Renal cortex interstitium (tissue), 15 donors: ENCODE data around the gene ZCCHC8. TPM values are rescaled to one million over a fixed set of nuclear protein-coding genes. Genes with fewer than 3 reads are reported as not detected.

Experiments used
- DNase-seq, 11 donors: peaks; one replicate each; pipeline ENCODE4 v3.0.0-alpha.2; 2013; ENCODE audit warnings: low read depth in 9 of 11, low spot score in 4 of 11; ENCODE audit errors: extremely low read depth in 1 of 11
- long read RNA-seq, 16 experiments: transcript quantifications; one replicate each; lab custom pipeline, GENCODE V29; 2026
- polyA plus RNA-seq, 3 donors: library from polyadenylated mRNA; unstranded; fragments of 120-200 nt; gene quantifications; one replicate each; pipeline ENCODE4 v1.2.1, GENCODE V29; 2013; ENCODE audit not compliant: insufficient read length in 3 of 3

ZCCHC8 gene
- polyA plus RNA-seq: 10 to 100 TPM; 37.6 to 48.8 (median 39.7) TPM
- long read RNA-seq, donor 1: 0 reads
- long read RNA-seq, donor 2, partial matches to known transcripts: 0 of 3 reads
- long read RNA-seq, donor 2, other reads (novel, unspliced or antisense): 0 of 3 reads
- long read RNA-seq, donor 3, partial matches to known transcripts: 0 of 9 reads
- long read RNA-seq, donor 3, other reads (novel, unspliced or antisense): 8 of 9 reads
- long read RNA-seq, donor 4, partial matches to known transcripts: 0 of 5 reads
- long read RNA-seq, donor 4, other reads (novel, unspliced or antisense): 5 of 5 reads
- long read RNA-seq, donor 5: 0 reads
- long read RNA-seq, donor 6, partial matches to known transcripts: 15 of 16 reads
- long read RNA-seq, donor 6, other reads (novel, unspliced or antisense): 0 of 16 reads
- long read RNA-seq, donor 7: 0 reads
- long read RNA-seq, donor 8, partial matches to known transcripts: 30 of 32 reads
- long read RNA-seq, donor 8, other reads (novel, unspliced or antisense): 0 of 32 reads
- long read RNA-seq, donor 9: 0 reads
- long read RNA-seq, donor 10, partial matches to known transcripts: 0 of 1 reads
- long read RNA-seq, donor 10, other reads (novel, unspliced or antisense): 0 of 1 reads
- long read RNA-seq, donor 11, partial matches to known transcripts: 0 of 1 reads
- long read RNA-seq, donor 11, other reads (novel, unspliced or antisense): 0 of 1 reads
- long read RNA-seq, donor 12: 0 reads
- long read RNA-seq, donor 13: 0 reads
- long read RNA-seq, donor 14: 0 reads
- long read RNA-seq, donor 15, partial matches to known transcripts: 0 of 1 reads
- long read RNA-seq, donor 15, other reads (novel, unspliced or antisense): 0 of 1 reads
- long read RNA-seq, donor 16, transcript ZCCHC8-203 (3 exons, 1,829 nt): major isoform, 5 of 7 reads
- long read RNA-seq, donor 16, partial matches to known transcripts: 0 of 7 reads
- long read RNA-seq, donor 16, other reads (novel, unspliced or antisense): 0 of 7 reads

- DNase-seq: peak; percentile 90 to 98 (median 96)
These were observed at the start of gene ZCCHC8 for GRCh38 chr12:122500685-122501488. Gene ZCCHC8, minus strand, starts transcription at chr12:122500932. Its CDS starts 92 bp downstream, at chr12:122500840.

- DNase-seq: no peak
These were observed 46.6 kb upstream of the ZCCHC8 start for GRCh38 chr12:122547330-122547729.

GRCh38 chr12:122545855-122546254, 45.1 kb upstream of the ZCCHC8 start:
- DNase-seq: no peak

- no peak for DNase-seq
These were observed 43.8 kb upstream of the ZCCHC8 start for GRCh38 chr12:122544537-122544936.

- DNase-seq: no peak
These were observed 37.8 kb upstream of the ZCCHC8 start for GRCh38 chr12:122538496-122538895.

GRCh38 chr12:122537021-122537420, 36.3 kb upstream of the ZCCHC8 start:
- DNase-seq: no peak

GRCh38 chr12:122533856-122534255, 33.1 kb upstream of the ZCCHC8 start:
- DNase-seq: no peak

- no peak for DNase-seq
These were observed 28.3 kb upstream of the ZCCHC8 start for GRCh38 chr12:122528992-122529391.

GRCh38 chr12:122528582-122528981, 27.9 kb upstream of the ZCCHC8 start:
- DNase-seq: no peak

- no peak for DNase-seq
These were observed 26.8 kb upstream of the ZCCHC8 start for GRCh38 chr12:122527478-122527944.

GRCh38 chr12:122526683-122527477, 26.1 kb upstream of the ZCCHC8 start, which contains the start of the genes KNTC1 and RSRC2:
Gene KNTC1, plus strand, starts transcription at chr12:122527249. Its CDS starts 2,815 bp downstream, at chr12:122530064.
Gene RSRC2, minus strand, starts transcription at chr12:122526936. Its CDS starts 83 bp downstream, at chr12:122526853.
- peak; percentile 98 to 100 (median 99) for DNase-seq

- DNase-seq: no peak
These were observed 23.4 kb upstream of the ZCCHC8 start for GRCh38 chr12:122523846-122524718.

- DNase-seq: no peak
These were observed 22.5 kb upstream of the ZCCHC8 start for GRCh38 chr12:122523280-122523679.

- DNase-seq: no peak
These were observed 19.9 kb upstream of the ZCCHC8 start for GRCh38 chr12:122520676-122521075.

- no peak for DNase-seq
These were observed 18.7 kb upstream of the ZCCHC8 start for GRCh38 chr12:122519418-122519817.

- DNase-seq: no peak
These were observed 18.2 kb upstream of the ZCCHC8 start for GRCh38 chr12:122518908-122519307.

GRCh38 chr12:122517877-122518276, 17.1 kb upstream of the ZCCHC8 start:
- DNase-seq: no peak
